ELR (cell line): ENCODE measurements around the gene PDCL2.
"Not testable (repeated sequence)": the region's sequence is repeated elsewhere in the genome, so short reads cannot be mapped to it uniquely, and the experiment has no call there.

Source experiments
- DNase-seq: peaks from one replicate; pipeline ENCODE4 v3.0.0-alpha.2; 2015; ENCODE audit warnings: low read depth

PDCL2 gene

GRCh38 chr4:55588160-55588559, 3.9 kb downstream of the PDCL2 start:
- DNase-seq: no peak

DNA sequence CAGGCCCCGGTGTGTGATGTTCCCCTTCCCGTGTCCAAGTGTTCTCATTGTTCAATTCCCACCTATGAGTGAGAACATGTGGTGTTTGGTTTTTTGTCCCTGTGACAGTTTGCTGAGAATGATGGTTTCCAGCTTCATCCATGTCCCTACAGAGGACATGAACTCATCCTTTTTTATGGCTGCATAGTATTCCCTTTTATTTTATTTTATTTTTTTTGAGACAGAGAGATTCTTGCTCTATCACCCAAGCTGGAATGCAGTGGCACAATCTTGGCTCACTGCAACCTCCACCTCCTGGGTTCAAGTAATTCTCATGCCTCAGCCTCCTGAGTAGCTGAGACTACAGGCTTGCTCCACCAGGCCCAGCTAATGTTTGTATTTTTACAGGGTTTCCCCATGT, 9.3 kb downstream of the PDCL2 start:
- DNase-seq: not testable (repeated sequence)

- no peak for DNase-seq
Measured at GRCh38 chr4:55578341-55579010, 13.6 kb downstream of the PDCL2 start.

- DNase-seq: no peak
Measured at GRCh38 chr4:55575513-55575912, 16.5 kb downstream of the PDCL2 start.

DNA sequence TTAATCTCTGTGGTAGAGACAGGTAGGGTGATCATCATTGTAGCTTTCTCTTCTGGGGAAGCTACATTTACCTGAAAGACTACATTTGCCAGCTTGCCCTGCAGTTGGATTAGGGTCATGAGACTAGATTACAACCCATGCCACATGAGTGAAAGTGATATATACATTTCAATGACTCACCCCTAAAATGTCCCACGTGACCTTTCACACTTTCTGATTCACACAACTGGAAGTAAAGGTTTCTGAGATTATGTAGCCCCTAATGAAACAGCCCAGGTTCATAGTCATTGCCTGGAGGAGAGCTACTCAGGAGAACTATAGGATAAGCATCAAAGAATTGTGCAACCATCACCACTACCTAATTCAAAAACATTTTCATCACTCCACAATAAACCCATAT, 17.8 kb downstream of the PDCL2 start:
- DNase-seq: peak; percentile 28

GRCh38 chr4:55571806-55572205, 20.2 kb downstream of the PDCL2 start:
- no peak for DNase-seq

- no peak for DNase-seq
Measured at GRCh38 chr4:55568905-55569504, 23.0 kb downstream of the PDCL2 start.

- no peak for DNase-seq
Measured at GRCh38 chr4:55561889-55562288, 30.2 kb downstream of the PDCL2 start.

GRCh38 chr4:55560096-55560495, 31.9 kb downstream of the PDCL2 start:
- DNase-seq: no peak

GRCh38 chr4:55554453-55555030, 37.5 kb downstream of the PDCL2 start:
- DNase-seq: peak; percentile 63

DNA sequence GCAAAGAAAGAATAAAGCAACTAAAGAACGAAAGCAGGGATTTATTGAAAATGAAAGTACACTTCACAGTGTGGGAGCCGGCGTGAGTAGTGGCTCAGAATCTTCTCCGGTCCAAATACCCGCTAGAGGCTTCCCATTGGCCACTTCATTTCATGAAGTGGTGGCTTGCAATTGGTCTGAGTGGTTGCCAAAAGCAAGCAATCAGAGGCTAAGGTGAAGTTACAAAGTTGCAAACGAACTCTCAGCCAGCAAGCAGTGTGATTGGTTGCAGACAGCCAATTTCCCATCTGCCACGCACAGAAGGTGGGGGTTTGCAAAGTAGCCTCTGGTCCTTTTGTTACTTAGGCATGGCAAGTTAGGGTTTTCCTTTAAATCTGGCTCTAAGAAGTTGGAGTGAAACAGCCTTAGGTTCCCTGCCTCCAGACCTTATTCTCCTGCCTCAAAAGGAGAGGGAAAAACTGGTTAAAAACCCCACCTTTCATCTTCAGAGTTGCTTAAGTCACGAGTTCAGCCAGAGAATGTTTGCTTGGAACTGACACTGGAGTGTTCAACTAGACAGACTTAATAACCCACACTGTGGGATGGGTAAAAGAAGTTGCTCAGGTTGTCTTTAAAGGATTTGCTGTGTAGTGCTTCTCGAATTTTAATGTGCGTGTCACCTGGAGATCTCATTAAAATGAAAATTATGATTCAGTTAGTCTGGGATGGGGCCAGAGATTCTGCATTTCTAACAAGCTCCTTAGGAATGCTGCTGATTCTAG, 38.4 kb downstream of the PDCL2 start:
- peak; percentile 86 for DNase-seq

- not testable (repeated sequence) for DNase-seq
Measured at GRCh38 chr4:55551964-55552363, 40.1 kb downstream of the PDCL2 start.

DNA sequence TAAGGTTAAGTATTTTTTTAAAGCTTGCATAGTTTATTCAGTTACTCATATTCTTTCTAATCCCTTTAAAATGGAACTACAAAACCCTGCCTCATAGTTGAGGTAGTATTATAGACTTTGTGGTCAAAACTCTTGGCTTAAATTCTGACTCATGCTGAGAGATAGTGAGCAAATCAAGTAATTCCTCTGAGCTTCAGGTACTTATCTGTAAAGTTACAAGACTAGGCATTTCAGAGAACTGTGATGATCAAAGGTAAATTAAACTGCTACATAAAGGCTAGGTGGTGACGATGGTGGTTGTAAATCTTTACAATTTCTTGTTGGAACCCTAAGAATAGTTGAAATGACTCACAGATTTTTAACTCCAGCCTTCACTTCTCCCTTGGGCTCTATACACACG, 42.2 kb downstream of the PDCL2 start:
- peak; percentile 89 for DNase-seq

GRCh38 chr4:55547918-55548317, 44.1 kb downstream of the PDCL2 start:
- DNase-seq: peak; percentile 1

- DNase-seq: no peak
Measured at GRCh38 chr4:55547466-55547770, 44.6 kb downstream of the PDCL2 start.

- peak; percentile 85 for DNase-seq
Measured at GRCh38 chr4:55546756-55547465, 45.1 kb downstream of the PDCL2 start, which contains the start of gene CLOCK. Gene CLOCK, minus strand, starts transcription at chr4:55546909. Its CDS starts 64,124 bp downstream, at chr4:55482785.

DNA sequence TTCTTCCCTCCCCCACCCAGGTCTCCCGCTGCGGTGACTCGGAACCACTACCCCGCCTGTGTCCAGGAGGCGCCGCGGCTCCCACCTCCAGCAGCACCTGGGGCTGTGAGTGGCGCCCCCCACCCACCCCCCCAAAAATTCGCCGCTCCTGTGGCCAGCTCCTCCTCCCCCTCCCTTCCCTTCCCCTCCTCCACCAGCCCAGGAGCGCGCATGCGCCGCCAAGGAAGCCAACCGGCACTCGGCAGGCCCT, 45.6 kb downstream of the PDCL2 start:
- DNase-seq: no peak

- DNase-seq: peak; percentile 77
Measured at GRCh38 chr4:55545641-55546505, 46.2 kb downstream of the PDCL2 start.

GRCh38 chr4:55545151-55545550, 46.9 kb downstream of the PDCL2 start:
- peak; percentile 53 for DNase-seq

DNA sequence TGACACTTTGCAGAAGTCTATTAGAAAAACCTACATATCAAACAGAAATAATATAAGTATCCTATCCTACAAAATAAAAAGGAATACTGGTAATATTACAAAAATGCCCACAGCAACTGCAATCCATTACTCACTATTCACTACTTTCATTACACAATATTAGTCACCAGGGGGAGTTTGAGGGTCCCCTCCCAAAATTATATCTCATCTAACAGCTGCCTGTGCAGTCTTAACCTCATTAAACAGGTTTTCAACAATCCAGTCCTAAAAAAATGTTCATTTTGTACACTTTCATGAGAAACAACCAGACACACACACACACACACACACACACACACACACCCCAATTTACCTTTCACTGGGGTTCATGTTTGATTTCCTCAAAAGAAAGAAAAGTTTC, 48.2 kb downstream of the PDCL2 start:
- peak; percentile 58 for DNase-seq

DNA sequence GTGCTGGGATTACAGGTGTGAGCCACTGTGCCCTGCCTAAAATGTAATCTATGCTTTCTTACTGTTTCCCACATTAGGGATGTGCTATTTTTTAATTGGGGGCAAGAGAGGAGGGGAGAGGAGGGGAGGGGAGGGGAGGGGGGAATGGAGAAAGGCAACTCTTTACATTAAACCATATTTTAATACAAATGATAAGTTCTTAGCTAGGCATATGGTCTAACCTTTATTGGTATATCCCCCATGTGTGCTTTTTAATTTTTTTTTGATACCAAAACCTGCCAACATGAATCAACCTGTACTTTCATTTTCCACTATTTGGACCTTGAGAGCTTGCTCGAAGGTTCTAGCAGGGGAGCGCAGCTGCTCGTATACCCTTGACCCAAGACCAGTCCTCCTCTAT, 51.8 kb downstream of the PDCL2 start:
- no peak for DNase-seq

DNA sequence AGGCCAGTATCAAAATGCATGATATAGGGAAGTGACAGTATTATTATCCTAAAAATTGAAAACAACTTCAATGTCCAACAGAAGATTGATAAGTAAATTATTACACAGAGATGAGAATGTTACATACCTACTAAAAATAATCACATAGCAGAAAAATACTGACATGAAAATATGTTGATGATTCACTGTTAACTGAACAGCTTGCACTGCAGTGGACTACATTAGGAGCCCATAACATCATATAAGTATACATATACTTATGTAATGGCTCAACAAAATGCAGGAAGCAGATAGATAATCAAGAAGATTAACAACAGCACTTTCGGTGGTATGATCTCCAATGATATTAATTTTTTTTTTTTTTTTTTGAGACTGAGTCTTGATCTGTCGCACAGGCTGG, 52.4 kb downstream of the PDCL2 start:
- DNase-seq: peak; percentile 3
